Stimulated activated CD8-positive, alpha-beta memory T cell treated with anti-CD3 and anti-CD28 coated beads, Interleukin-12 subunit alpha, Interleukin-12 subunit beta, amount 100 ng/mL, for 1 hour (primary cell): Measurements from ENCODE around the gene INTS1.

Source experiments
- DNase-seq: peaks from one replicate; pipeline ENCODE4 v3.0.0-alpha.2; 2020; ENCODE audit warnings: low read depth

Gene INTS1

DNA sequence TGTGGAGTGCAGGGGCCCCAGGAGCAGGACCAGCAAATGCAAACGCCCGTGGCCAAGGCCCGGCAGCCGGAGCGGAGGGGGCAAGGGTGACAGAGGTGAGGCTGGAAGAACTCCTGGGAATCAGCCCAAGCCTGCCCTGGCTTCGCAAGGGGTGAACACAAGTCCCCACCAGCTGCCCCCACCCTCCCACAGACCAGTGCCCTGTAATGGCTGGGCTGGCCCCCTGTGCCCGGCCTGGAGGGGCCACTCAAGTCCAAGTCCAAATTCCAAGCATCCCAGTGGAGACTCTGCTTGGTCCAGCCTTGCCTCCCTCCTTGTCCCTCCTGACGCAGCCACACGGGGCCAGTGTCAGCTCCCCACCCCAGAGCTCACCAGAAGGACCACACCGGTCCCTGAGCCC, 73.0 kb downstream of the INTS1 start:
- DNase-seq: no peak

GRCh38 chr7:1430056-1430845, 73.9 kb downstream of the INTS1 start:
- DNase-seq: no peak

DNA sequence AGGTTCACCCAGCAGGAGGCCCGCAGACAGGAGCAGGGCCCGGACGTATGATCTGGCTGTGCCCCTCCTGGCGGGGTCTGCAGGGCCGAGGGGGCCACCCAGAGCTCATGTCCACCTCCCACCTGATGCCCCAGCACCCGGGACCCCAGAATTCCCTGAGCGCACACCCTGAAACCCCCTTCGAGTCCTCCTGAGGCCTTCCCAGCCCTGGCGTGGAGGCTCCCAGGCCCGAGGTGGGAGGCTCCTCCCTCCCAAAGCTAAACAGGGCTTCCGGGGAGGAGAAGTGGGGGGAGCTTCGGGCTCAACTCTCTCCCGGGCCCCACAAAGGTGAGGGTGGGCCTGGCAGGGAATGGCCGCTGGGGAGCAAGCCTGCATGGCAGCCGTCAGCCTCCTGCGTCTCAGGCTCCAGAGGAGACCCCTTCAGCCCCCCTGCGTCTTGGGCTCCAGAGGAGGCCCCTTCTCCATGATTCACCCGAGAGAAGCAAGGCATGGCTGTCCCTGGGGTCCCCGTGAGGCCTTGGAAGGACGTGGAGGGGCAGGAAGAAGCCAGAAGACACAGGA, 75.2 kb downstream of the INTS1 start:
- DNase-seq: no peak

- DNase-seq: no peak
These were observed 77.0 kb downstream of the INTS1 start for GRCh38 chr7:1427064-1427657.

GRCh38 chr7:1426474-1426873, 77.7 kb downstream of the INTS1 start:
- DNase-seq: no peak

DNA sequence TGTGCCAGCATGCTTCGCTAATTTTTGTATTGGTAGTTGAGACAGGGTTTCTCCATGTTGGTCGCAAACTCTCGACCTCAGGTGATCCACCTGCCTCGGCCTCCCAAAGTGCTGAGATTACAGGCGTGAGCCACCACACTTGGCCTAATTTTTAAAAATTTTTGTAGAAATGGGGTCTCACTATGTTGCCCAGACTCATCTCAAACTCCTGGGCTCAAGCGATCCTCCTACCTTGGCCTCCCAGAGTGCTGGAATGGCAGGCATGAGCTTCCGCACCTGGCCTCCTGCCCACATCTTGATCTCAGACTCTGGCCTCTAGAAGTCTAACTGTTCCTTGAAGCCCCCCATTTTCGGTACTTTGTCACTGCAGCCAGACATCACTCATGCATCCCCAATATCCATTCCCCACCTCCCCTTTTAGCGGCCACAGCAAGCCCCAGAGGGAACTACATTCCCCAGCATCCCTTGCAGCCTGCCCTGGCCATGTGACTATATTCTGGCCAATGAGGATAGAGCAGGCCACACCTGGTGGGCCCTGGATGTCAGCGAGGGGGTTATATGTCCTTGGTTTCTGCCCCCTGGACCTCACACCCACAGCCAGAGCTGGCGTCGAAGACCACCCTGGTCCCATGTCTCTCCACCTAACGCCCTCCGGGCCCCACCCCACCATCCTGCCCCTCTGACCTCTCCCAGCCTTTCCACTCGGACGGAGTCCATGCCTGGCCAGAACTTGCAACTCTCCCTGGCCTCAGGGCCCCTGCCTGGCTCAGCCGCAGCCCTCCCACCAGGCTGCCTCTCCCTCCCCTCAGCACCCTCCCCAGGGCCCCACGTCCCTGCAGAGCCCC, 78.7 kb downstream of the INTS1 start:
- DNase-seq: no peak

GRCh38 chr7:1424041-1424440, 80.1 kb downstream of the INTS1 start:
- DNase-seq: no peak

DNA sequence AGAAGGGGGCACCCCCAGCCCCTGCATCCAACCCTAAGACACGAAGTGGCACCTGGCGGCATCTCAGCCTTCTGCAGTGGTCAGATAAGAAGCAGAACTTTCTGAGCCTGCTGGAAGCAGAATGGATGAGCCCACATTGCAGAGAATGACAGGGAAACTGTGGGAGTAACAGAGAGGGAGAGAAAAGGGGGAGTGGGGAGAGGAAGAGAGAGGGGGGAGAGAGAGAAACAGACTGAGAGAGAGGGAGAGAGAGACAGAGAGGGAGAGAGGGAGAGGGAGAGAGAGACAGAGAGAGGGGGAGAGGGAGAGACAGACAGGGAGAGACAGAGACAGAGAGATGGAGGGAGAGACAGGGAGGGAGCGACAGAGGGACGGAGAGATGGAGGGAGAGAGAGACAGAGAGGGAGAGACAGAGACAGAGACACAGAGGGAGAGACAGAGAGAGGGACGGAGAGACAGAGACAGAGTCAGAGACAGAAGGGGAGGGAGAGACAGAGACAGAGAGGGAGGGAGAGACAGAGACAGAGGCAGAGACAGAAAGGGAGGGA, 80.9 kb downstream of the INTS1 start:
- no peak for DNase-seq

DNA sequence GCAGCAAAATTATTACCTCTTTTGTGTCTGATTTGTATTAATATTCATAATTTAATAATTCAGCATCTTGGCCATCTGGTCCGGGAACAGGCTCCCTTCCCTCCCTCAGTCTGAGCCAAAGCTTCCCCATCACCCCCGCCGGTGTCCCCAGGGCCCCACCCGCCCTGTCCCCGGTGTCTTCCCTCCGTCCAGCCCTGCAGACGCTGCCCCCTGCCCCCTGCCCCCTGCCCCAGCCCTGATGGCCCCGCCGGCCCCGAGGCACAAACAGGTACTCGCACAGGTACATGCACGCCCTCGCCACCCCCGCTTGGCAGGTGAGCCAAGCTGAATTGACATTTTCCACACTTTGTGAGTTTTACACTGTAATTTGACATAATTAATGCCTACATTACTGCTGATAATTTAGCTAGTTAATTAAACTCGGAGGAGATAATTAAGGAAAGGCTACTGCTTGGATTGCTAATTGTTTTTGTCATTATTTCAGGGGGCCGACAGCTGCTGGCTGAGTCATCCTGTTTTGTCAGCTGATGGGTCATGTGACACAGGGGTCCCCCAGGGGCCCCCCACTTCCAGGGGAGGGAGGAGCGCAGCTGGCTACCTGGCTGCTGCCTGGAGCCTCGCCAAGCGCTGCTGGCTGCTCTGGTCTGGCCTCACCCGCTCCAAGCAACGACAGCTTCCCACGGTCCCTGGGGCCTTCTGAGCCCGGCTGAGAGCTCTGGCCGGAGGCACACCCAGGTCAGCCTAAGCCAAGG, 81.5 kb downstream of the INTS1 start:
- no peak for DNase-seq

- no peak for DNase-seq
These were observed 82.2 kb downstream of the INTS1 start for GRCh38 chr7:1421946-1422345.

DNA sequence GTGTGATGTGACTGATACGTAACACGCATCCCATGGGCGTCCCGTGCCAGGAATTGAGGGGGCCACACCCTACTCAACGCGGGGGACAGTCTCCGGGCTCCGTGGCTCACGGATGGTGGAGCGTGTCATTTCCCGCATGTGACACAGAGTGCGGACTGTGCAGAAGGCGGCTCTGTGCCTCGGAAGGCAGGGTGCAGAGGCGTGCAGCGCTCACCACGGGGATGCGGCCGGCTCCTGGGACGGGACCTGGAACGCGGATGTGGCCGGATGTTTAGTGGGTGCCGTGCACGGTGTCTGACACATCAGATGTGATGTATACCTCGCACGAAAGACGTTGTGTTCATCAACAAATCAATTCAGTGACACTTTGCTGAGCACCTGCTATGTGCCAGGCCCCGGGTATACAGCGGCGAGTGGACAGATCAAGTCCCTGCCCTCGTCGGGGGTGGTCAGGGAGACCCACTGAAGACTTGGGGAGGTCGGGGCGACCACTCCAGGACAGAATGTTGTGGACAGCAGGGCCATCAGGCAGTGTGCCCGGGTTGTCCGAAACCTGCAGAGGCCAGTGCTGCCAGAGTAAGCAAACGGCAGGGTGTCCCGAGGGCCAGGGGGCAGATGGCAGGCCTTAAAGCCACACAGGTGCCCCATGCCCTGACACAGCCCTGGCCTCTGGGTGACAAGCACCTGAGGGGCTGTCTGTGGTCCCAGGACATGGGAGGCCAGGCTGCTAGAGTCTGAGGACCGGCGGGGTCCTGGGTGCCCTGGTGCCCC, 83.0 kb downstream of the INTS1 start:
- no peak for DNase-seq
